Kidney epithelial cell (primary cell): ENCODE results near the gene CPSF7. TPM values are rescaled to one million over a fixed set of nuclear protein-coding genes. Genes with fewer than 3 reads are reported as not detected.

Experiments used
- DNase-seq: peaks from one replicate; pipeline ENCODE4 v3.0.0-alpha.2; 2010; ENCODE audit warnings: low read depth
- H3K27me3 ChIP-seq: 2 replicates; pipeline ENCODE4 v1.6.0; 2011; ENCODE audit warnings: low read length; ENCODE audit not compliant: control insufficient read depth, insufficient read depth
- H3K36me3 ChIP-seq: 2 replicates; pipeline ENCODE4 v1.5.1; 2011; ENCODE audit warnings: low read length; ENCODE audit not compliant: control insufficient read depth, insufficient read depth
- H3K4me3 ChIP-seq: 2 replicates; pipeline ENCODE4 v1.5.1; 2011; ENCODE audit warnings: low read depth, mild to moderate bottlenecking, control low read depth, low read length
- CTCF ChIP-seq: IDR thresholded peaks from 2 replicates; pipeline ENCODE4 v1.5.1; 2011; ENCODE audit warnings: mild to moderate bottlenecking, moderate library complexity, low read length, control low read depth, inconsistent platforms; ENCODE audit not compliant: insufficient read depth, poor library complexity, severe bottlenecking
- total RNA-seq: library from RNA; depleted of rRNA; stranded (reverse); fragments of >200 nt; gene quantifications from 2 replicates; pipeline ENCODE4 v1.2.3, GENCODE V29; 2015

Gene CPSF7
- total RNA-seq, 1 donor from 2014 or later: 53.9 TPM

DNA sequence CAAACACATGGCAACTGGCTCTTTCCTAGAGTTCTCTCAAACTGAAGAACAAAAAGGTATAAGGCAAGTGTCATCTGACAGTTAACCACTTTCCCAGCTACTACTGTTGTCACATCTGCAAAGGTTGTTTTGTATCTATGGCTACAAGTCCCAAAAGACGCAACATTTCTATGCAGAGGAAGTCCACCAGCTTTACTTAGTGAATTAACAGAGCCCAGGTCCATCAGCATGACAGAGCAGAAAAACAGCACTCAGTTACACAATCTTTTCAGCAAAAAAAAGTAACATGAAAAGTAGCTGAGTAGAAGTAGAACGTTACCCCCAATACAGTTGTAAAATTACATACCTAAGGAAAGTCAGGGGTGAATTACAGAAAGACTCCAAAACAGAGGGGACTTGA, 12.1 kb downstream of the CPSF7 start:
- Histone ChIP-seq H3K27me3 (no peaks in the 10 kb centered on the region), H3K4me3 (no peak overlapping the region), H3K36me3 (peaks cover 7% of the 10 kb centered on the region)
- no peak for TF ChIP-seq CTCF
- DNase-seq: no peak

DNA sequence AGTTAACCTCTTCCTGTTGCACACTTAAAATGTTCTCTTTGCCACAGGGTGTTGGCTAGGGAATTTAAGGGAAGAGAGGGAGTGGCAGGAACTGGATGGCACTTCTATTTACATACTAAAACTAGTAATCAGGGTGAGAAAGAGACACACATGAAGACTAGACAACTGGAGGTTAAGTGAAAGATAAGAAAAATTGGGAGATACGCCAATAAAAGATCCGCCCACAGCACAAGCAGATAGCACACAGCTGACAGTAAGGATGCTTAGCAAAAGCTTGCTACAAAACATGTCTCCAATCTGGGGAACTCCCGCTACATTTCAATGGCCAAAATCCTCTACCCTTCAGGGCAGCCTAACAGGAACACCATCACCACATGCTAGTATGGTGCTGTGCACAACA, 12.8 kb downstream of the CPSF7 start:
- no peak for TF ChIP-seq CTCF
- H3K36me3 ChIP-seq: peaks cover 7% of the 10 kb centered on the region

DNA sequence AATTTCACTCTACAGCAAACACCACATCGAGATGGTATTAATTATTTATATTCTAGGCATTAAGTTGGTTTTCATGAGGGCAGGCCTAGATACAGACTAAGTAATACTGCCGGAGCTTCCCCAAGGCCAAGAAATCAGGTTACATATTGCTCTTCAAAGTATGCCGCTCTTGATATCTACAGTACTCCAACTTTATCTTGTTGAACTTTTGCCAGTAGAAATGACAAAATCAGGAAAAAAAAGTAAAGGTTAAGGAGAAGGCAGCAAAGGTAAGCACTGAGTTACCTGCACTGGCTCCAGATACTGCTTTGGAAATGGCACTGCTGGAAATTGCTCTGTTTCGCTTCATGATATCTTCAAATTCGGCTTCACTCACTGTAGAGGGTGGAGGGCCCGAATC, 14.4 kb downstream of the CPSF7 start:
- DNase-seq: no peak
- H3K27me3 ChIP-seq: no peaks in the 10 kb centered on the region
- no peak for TF ChIP-seq CTCF
- no peak overlapping the region for H3K4me3 ChIP-seq
- H3K36me3 ChIP-seq: peaks cover 5% of the 10 kb centered on the region

More for the DNA sequence above, 12.8 kb downstream of the CPSF7 start:
- DNase-seq: no peak
- Histone ChIP-seq H3K27me3 (no peaks in the 10 kb centered on the region), H3K4me3 (no peak overlapping the region)

- H3K27me3 ChIP-seq: no peaks in the 10 kb centered on the region
- peaks cover 4% of the 10 kb centered on the region for H3K36me3 ChIP-seq
- no peak for DNase-seq
- H3K4me3 ChIP-seq: no peak overlapping the region
- TF ChIP-seq CTCF: no peak
Observed at GRCh38 chr11:61414547-61414946, 15.2 kb downstream of the CPSF7 start.

DNA sequence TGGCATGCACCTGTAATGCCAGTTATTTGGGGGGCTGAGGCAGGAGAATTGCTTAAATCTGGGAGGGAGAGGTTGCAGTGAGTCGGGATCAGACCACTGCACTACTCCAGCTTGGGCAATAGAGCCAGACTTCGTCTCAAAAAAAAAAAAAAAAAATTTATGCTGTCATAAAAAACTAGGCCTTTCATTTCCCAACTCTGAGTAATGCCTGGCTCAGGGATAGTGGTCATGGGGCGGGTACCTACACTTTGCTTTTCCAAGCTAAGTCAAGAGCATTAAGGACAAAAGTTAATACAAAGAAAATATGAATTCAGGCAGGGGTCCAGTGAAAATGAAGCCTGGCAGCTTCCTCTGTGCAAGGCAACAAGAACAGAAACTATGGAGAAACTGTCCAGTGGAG, 16.3 kb downstream of the CPSF7 start:
- H3K36me3 ChIP-seq: peaks cover 3% of the 10 kb centered on the region
- no peaks in the 10 kb centered on the region for H3K27me3 ChIP-seq
- DNase-seq: no peak
- no peak overlapping the region for H3K4me3 ChIP-seq
- TF ChIP-seq CTCF: no peak

DNA sequence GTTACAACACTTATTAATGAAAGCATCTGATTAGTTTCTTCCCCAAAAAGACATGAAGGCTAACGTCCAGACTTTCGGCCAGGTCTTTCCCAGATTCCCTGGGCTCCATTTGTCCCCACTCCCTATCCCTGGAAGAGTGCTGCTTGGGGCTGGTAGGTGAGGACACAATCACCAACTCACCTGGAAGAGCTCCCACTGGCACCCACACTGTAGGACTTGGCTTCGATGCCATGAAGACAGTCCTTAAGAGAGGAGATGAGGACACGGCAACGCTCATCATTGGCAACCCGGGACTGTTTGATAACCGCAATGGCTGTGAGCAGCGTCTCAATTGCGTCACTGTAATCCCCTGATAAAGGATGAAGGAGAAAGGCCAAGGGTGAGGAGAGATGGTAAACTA, 18.2 kb downstream of the CPSF7 start:
- no peak for TF ChIP-seq CTCF
- H3K27me3 ChIP-seq: no peaks in the 10 kb centered on the region
- H3K36me3 ChIP-seq: peaks cover 3% of the 10 kb centered on the region
- no peak for DNase-seq
- H3K4me3 ChIP-seq: no peak overlapping the region
